ENCODE results near the gene TMEM204. TPM values are rescaled to one million over a fixed set of nuclear protein-coding genes. Genes with fewer than 3 reads are reported as not detected.

TMEM204 gene
- total RNA-seq, 1 donor from 2014 or later, result 0.98 TPM

GRCh38 chr16:1541293-1542165, 8.1 kb downstream of the TMEM204 start:
- no peak for TF ChIP-seq CTCF (conservative IDR thresholded peaks at IDR 0.05)
- no peak for DNase-seq (ENCODE audit: low read depth, low spot score)
- no peaks in the 10 kb centered on the region for H3K27me3 Mint-ChIP-seq (ENCODE audit: low read depth)
- H3K27ac Mint-ChIP-seq (ENCODE audit: unreplicated experiment), result no peak overlapping the region
- H3K9me3 Mint-ChIP-seq, result no peaks in the 10 kb centered on the region
- no peaks in the 10 kb centered on the region for H3K36me3 Mint-ChIP-seq (ENCODE audit: low read depth)
- H3K4me3 Mint-ChIP-seq, result no peak overlapping the region
- H3K4me1 Mint-ChIP-seq, result peaks cover 4% of the 10 kb centered on the region

- no peak for TF ChIP-seq CTCF (conservative IDR thresholded peaks at IDR 0.05)
- no peaks in the 10 kb centered on the region for H3K27me3 Mint-ChIP-seq (ENCODE audit: low read depth)
- H3K36me3 Mint-ChIP-seq (ENCODE audit: low read depth), result no peaks in the 10 kb centered on the region
- H3K9me3 Mint-ChIP-seq, result no peaks in the 10 kb centered on the region
- H3K4me1 Mint-ChIP-seq, result peaks cover 4% of the 10 kb centered on the region
- no peak overlapping the region for H3K4me3 Mint-ChIP-seq
- no peak overlapping the region for H3K27ac Mint-ChIP-seq (ENCODE audit: unreplicated experiment)
- no peak for DNase-seq (ENCODE audit: low read depth, low spot score)
Measured at GRCh38 chr16:1542166-1542500, 8.7 kb downstream of the TMEM204 start.

- Mint-ChIP-seq H3K4me3 (no peak overlapping the region), H3K27ac (ENCODE audit: unreplicated experiment) (no peak overlapping the region), H3K4me1 (peaks cover 4% of the 10 kb centered on the region), H3K9me3 (no peaks in the 10 kb centered on the region), H3K27me3 (ENCODE audit: low read depth) (no peaks in the 10 kb centered on the region), H3K36me3 (ENCODE audit: low read depth) (no peaks in the 10 kb centered on the region)
- no peak for DNase-seq (ENCODE audit: low read depth, low spot score)
- TF ChIP-seq CTCF (conservative IDR thresholded peaks at IDR 0.05), result no peak
Measured at GRCh38 chr16:1542533-1542932, 9.1 kb downstream of the TMEM204 start.

- Mint-ChIP-seq H3K27me3 (ENCODE audit: low read depth) (no peaks in the 10 kb centered on the region), H3K4me3 (no peak overlapping the region), H3K4me1 (peaks cover 4% of the 10 kb centered on the region), H3K27ac (ENCODE audit: unreplicated experiment) (no peak overlapping the region), H3K9me3 (no peaks in the 10 kb centered on the region), H3K36me3 (ENCODE audit: low read depth) (no peaks in the 10 kb centered on the region)
- no peak for TF ChIP-seq CTCF (conservative IDR thresholded peaks at IDR 0.05)
- DNase-seq (ENCODE audit: low read depth, low spot score), result no peak
Measured at GRCh38 chr16:1543085-1543896, 9.8 kb downstream of the TMEM204 start.

- TF ChIP-seq CTCF (conservative IDR thresholded peaks at IDR 0.05), result no peak
- H3K27ac Mint-ChIP-seq (ENCODE audit: unreplicated experiment), result no peak overlapping the region
- no peak overlapping the region for H3K4me3 Mint-ChIP-seq
- H3K36me3 Mint-ChIP-seq (ENCODE audit: low read depth), result no peaks in the 10 kb centered on the region
- H3K9me3 Mint-ChIP-seq, result no peaks in the 10 kb centered on the region
- no peaks in the 10 kb centered on the region for H3K27me3 Mint-ChIP-seq (ENCODE audit: low read depth)
- H3K4me1 Mint-ChIP-seq, result peaks cover 4% of the 10 kb centered on the region
- no peak for DNase-seq (ENCODE audit: low read depth, low spot score)
Measured at GRCh38 chr16:1545044-1546040, 11.9 kb downstream of the TMEM204 start.

Measured in neural crest cell (in vitro differentiated cells).